Mesendoderm (in vitro differentiated cells): ENCODE measurements around the gene MVD.

Experiments
- DNase-seq: peaks from one replicate; pipeline ENCODE4 v3.0.0; 2013
- H2AK5ac ChIP-seq: 2 replicates; pipeline ENCODE4 v1.6.1; 2013; ENCODE audit warnings: low read length, inconsistent platforms
- H2BK120ac ChIP-seq: 2 replicates; pipeline ENCODE4 v1.6.1; 2013; ENCODE audit warnings: low read depth, mild to moderate bottlenecking, low read length, moderate library complexity, mixed read lengths
- H2BK15ac ChIP-seq: replicated peaks from 2 replicates; pipeline ENCODE4 v1.6.1; 2013; ENCODE audit warnings: low read depth, mild to moderate bottlenecking, moderate library complexity
- H2BK5ac ChIP-seq: 2 replicates; pipeline ENCODE4 v1.6.1; 2013; ENCODE audit warnings: low read length, inconsistent platforms
- H3K18ac ChIP-seq: 2 replicates; pipeline ENCODE4 v1.6.1; 2013; ENCODE audit warnings: mild to moderate bottlenecking, low read length, mixed read lengths
- H3K23ac ChIP-seq: one replicate; pipeline ENCODE4 v1.6.1; 2013; ENCODE audit warnings: low read length
- H3K27ac ChIP-seq: 2 replicates; pipeline ENCODE4 v1.5.1; 2013; ENCODE audit warnings: low read depth, mild to moderate bottlenecking, inconsistent platforms, low read length, moderate library complexity
- H3K27me3 ChIP-seq: 2 replicates; pipeline ENCODE4 v1.6.1; 2013; ENCODE audit warnings: low read length, control low read depth, mild to moderate bottlenecking, inconsistent platforms; ENCODE audit not compliant: insufficient read depth, poor library complexity
- H3K36me3 ChIP-seq: 2 replicates; pipeline ENCODE4 v1.6.1; 2013; ENCODE audit warnings: low read length, inconsistent platforms; ENCODE audit not compliant: control insufficient read depth, insufficient read depth
- H3K4ac ChIP-seq: one replicate; pipeline ENCODE4 v1.6.1; 2013; ENCODE audit warnings: low read depth, mild to moderate bottlenecking, low read length, moderate library complexity
- H3K4me1 ChIP-seq: 2 replicates; pipeline ENCODE4 v1.6.1; 2013; ENCODE audit warnings: low read depth, low read length, inconsistent platforms; ENCODE audit not compliant: control insufficient read depth
- H3K4me2 ChIP-seq: 2 replicates; pipeline ENCODE4 v1.6.1; 2013; ENCODE audit warnings: low read length
- H3K4me3 ChIP-seq: 2 replicates; pipeline ENCODE4 v1.5.1; 2013; ENCODE audit warnings: mild to moderate bottlenecking, low read length
- H3K56ac ChIP-seq: one replicate; pipeline ENCODE4 v1.6.1; 2013; ENCODE audit warnings: low read length
- H3K79me1 ChIP-seq: 2 replicates; pipeline ENCODE4 v1.6.1; 2013; ENCODE audit warnings: low read length, inconsistent platforms
- H3K79me2 ChIP-seq: 2 replicates; pipeline ENCODE4 v1.6.1; 2013; ENCODE audit warnings: mild to moderate bottlenecking, low read length; ENCODE audit not compliant: control insufficient read depth, insufficient read depth
- H3K9ac ChIP-seq: 2 replicates; pipeline ENCODE4 v1.6.1; 2013; ENCODE audit warnings: low read length, inconsistent platforms
- H4K5ac ChIP-seq: one replicate; pipeline ENCODE4 v1.6.1; 2013; ENCODE audit warnings: low read length
- H4K8ac ChIP-seq: one replicate; pipeline ENCODE4 v1.6.1; 2013; ENCODE audit warnings: low read depth, mild to moderate bottlenecking, control low read depth, low read length, moderate library complexity
- WGBS: extraction: QIAGEN DNeasy Blood & Tissue Kit; methylation state at CpG from one replicate; pipeline ENCODE4 v1.1.7; 2013; ENCODE audit warnings: low lambda C conversion rate, missing lambda C conversion rate; ENCODE audit not compliant: insufficient coverage; ENCODE audit errors: extremely low coverage; 5-methylcytosine and 5-hydroxymethylcytosine counted together

MVD gene

GRCh38 chr16:88616320-88616719 is 46.6 kb downstream of the MVD start:
- WGBS: no CpG with 5 or more reads among the region's 13 CpGs
- Histone ChIP-seq H3K79me1 (peaks cover 13% of the 10 kb centered on the region), H2BK15ac (no peak overlapping the region), H3K4me2 (no peak overlapping the region), H3K4me3 (no peak overlapping the region), H3K27me3 (no peaks in the 10 kb centered on the region), H3K79me2 (peaks cover 3% of the 10 kb centered on the region), H3K18ac (no peak overlapping the region), H3K36me3 (peaks cover 5% of the 10 kb centered on the region), H3K4me1 (no peaks in the 10 kb centered on the region), H4K8ac (no peak overlapping the region), H2AK5ac (no peak overlapping the region), H2BK5ac (no peak overlapping the region), H3K9ac (no peak overlapping the region), H3K23ac (no peak overlapping the region), H3K4ac (no peak overlapping the region), H3K56ac (no peak overlapping the region), H4K5ac (no peak overlapping the region), H2BK120ac (no peak overlapping the region), H3K27ac (no peak overlapping the region)
- no peak for DNase-seq

GRCh38 chr16:88614818-88615580 is 47.9 kb downstream of the MVD start:
- Histone ChIP-seq H3K4ac (no peak overlapping the region), H3K56ac (no peak overlapping the region), H2BK5ac (no peak overlapping the region), H3K36me3 (peaks cover 4% of the 10 kb centered on the region), H3K9ac (no peak overlapping the region), H3K4me1 (no peaks in the 10 kb centered on the region), H2BK15ac (no peak overlapping the region), H3K79me2 (peaks cover 3% of the 10 kb centered on the region), H2AK5ac (no peak overlapping the region), H3K4me2 (no peak overlapping the region), H3K79me1 (peaks cover 13% of the 10 kb centered on the region), H3K27ac (no peak overlapping the region), H3K18ac (no peak overlapping the region), H2BK120ac (no peak overlapping the region), H3K23ac (no peak overlapping the region), H4K8ac (no peak overlapping the region), H4K5ac (no peak overlapping the region), H3K27me3 (no peaks in the 10 kb centered on the region), H3K4me3 (no peak overlapping the region)
- no peak for DNase-seq
- no CpG with 5 or more reads among the region's 19 CpGs for WGBS

- DNase-seq: no peak
- H3K36me3 ChIP-seq: peaks cover 3% of the 10 kb centered on the region
- WGBS: no CpG with 5 or more reads among the region's 19 CpGs
Measured at GRCh38 chr16:88613911-88614817, 48.7 kb downstream of the MVD start.

GRCh38 chr16:88613293-88613692 is 49.6 kb downstream of the MVD start:
- Histone ChIP-seq H2BK120ac (no peak overlapping the region), H2BK15ac (no peak overlapping the region), H3K56ac (no peak overlapping the region), H3K79me1 (peaks cover 6% of the 10 kb centered on the region), H4K5ac (no peak overlapping the region), H3K23ac (no peak overlapping the region), H3K4me3 (no peak overlapping the region), H3K27ac (no peak overlapping the region), H3K9ac (no peak overlapping the region), H2BK5ac (no peak overlapping the region), H3K18ac (no peak overlapping the region), H3K4me1 (no peaks in the 10 kb centered on the region), H4K8ac (no peak overlapping the region), H3K36me3 (peaks cover 3% of the 10 kb centered on the region), H3K79me2 (peaks cover 3% of the 10 kb centered on the region), H3K4me2 (no peak overlapping the region), H3K4ac (no peak overlapping the region), H3K27me3 (no peaks in the 10 kb centered on the region), H2AK5ac (no peak overlapping the region)
- no peak for DNase-seq
- no CpG with 5 or more reads among the region's 10 CpGs for WGBS

More at GRCh38 chr16:88613911-88614817, 48.7 kb downstream of the MVD start:
- Histone ChIP-seq H3K9ac (no peak overlapping the region), H3K18ac (no peak overlapping the region), H2BK5ac (no peak overlapping the region), H2BK15ac (no peak overlapping the region), H3K4me2 (no peak overlapping the region), H3K4me3 (no peak overlapping the region), H3K23ac (no peak overlapping the region), H4K5ac (no peak overlapping the region), H3K4ac (no peak overlapping the region), H4K8ac (no peak overlapping the region), H3K79me1 (peaks cover 11% of the 10 kb centered on the region), H3K56ac (no peak overlapping the region), H2BK120ac (no peak overlapping the region), H3K27ac (no peak overlapping the region), H3K4me1 (no peaks in the 10 kb centered on the region), H3K27me3 (no peaks in the 10 kb centered on the region), H2AK5ac (no peak overlapping the region), H3K79me2 (peaks cover 3% of the 10 kb centered on the region)

GRCh38 chr16:88610909-88611812 is 51.7 kb downstream of the MVD start:
- no peak overlapping the region for H3K27ac ChIP-seq
- DNase-seq: peak; percentile 73

More at GRCh38 chr16:88610909-88611812, 51.7 kb downstream of the MVD start:
- WGBS: no CpG with 5 or more reads among the region's 49 CpGs
- Histone ChIP-seq H3K4me3 (no peak overlapping the region), H3K9ac (peak overlapping the region; percentile 65), H2AK5ac (no peak overlapping the region), H3K4me1 (no peaks in the 10 kb centered on the region), H2BK120ac (no peak overlapping the region), H2BK5ac (no peak overlapping the region), H3K36me3 (peaks cover 3% of the 10 kb centered on the region), H4K5ac (no peak overlapping the region), H3K79me1 (peaks cover 6% of the 10 kb centered on the region), H3K4ac (no peak overlapping the region), H2BK15ac (no peak overlapping the region), H3K56ac (peak overlapping the region; percentile 83), H4K8ac (no peak overlapping the region), H3K79me2 (peaks cover 3% of the 10 kb centered on the region), H3K27me3 (no peaks in the 10 kb centered on the region), H3K23ac (peak overlapping the region; percentile 45), H3K4me2 (peak overlapping the region; percentile 39), H3K18ac (no peak overlapping the region)
